Cardiac muscle cell (in vitro differentiated cells and primary cell): ENCODE results near the gene RRP15. TPM values are rescaled to one million over a fixed set of nuclear protein-coding genes. Genes with fewer than 3 reads are reported as not detected.

ENCODE experiments used
- DNase-seq, 2 donors: peaks; one replicate each; pipeline versions ENCODE4 v3.0.0 to v3.0.0-alpha.2; 2010 to 2017; ENCODE audit warnings: low read depth in 1 of 2, low spot score in 1 of 2
- H3K27ac ChIP-seq: fragments of 200-600 bp; sonication (generic); 2 replicates; pipeline ENCODE4 v1.5.1; 2016
- H3K27me3 ChIP-seq: fragments of 200-600 bp; sonication (generic); 2 replicates; pipeline ENCODE4 v1.6.0; 2016; ENCODE audit warnings: control low read depth
- H3K36me3 ChIP-seq: fragments of 200-600 bp; sonication (generic); 2 replicates; pipeline ENCODE4 v1.5.1; 2016; ENCODE audit warnings: control low read depth
- H3K4me1 ChIP-seq: fragments of 200-600 bp; sonication (generic); 2 replicates; pipeline ENCODE4 v1.8.1; 2017; ENCODE audit warnings: low read depth, mild to moderate bottlenecking, mixed run types
- H3K4me3 ChIP-seq: fragments of 200-600 bp; sonication (generic); 2 replicates; pipeline ENCODE4 v1.5.1; 2016; ENCODE audit warnings: mild to moderate bottlenecking
- H3K9me3 ChIP-seq: fragments of 200-600 bp; sonication (generic); 2 replicates; pipeline ENCODE4 v1.5.1; 2017; ENCODE audit warnings: low read depth, mild to moderate bottlenecking, control low read depth
- polyA plus RNA-seq: library from polyadenylated mRNA; unstranded; fragments of >200 nt; fragmentation: Nextera tagmentation; extraction: Ambion mirVana; gene quantifications from 2 replicates; pipeline ENCODE4 v1.2.1, GENCODE V29; 2016
- total RNA-seq: library from RNA; depleted of rRNA; stranded (reverse); fragments of >200 nt; gene quantifications from 2 replicates; pipeline ENCODE4 v1.2.3, GENCODE V29; 2016
- TF ChIP-seq, protein P1 (sequence below): IDR thresholded peaks from 2 replicates; pipeline ENCODE4 v1.5.1; 2012; ENCODE audit warnings: low read depth, mild to moderate bottlenecking, low read length

RRP15 gene
- total and polyA plus RNA-seq, 2 experiments from 2014 or later: 5.4 to 13.3 TPM

DNA sequence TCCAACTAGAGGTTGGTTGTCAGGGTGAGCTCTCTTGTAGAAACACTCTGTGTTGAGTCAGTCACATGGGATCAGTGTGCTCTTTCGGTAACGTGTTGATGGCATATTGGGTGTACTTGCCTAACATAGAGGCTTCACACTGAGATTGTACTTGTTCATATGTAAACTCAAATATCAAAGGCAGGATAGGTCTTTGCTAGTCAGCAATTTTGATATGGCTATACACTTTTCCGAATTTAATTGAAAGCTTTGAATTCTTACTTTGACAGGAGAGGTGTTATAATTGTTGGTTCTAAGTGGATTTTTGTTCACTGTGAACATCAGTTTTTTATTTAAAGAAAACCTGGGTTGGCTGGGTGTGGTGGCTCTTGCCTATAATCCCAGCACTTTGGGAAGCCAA, 43.7 kb downstream of the RRP15 start:
- TF ChIP-seq, protein P1, sequence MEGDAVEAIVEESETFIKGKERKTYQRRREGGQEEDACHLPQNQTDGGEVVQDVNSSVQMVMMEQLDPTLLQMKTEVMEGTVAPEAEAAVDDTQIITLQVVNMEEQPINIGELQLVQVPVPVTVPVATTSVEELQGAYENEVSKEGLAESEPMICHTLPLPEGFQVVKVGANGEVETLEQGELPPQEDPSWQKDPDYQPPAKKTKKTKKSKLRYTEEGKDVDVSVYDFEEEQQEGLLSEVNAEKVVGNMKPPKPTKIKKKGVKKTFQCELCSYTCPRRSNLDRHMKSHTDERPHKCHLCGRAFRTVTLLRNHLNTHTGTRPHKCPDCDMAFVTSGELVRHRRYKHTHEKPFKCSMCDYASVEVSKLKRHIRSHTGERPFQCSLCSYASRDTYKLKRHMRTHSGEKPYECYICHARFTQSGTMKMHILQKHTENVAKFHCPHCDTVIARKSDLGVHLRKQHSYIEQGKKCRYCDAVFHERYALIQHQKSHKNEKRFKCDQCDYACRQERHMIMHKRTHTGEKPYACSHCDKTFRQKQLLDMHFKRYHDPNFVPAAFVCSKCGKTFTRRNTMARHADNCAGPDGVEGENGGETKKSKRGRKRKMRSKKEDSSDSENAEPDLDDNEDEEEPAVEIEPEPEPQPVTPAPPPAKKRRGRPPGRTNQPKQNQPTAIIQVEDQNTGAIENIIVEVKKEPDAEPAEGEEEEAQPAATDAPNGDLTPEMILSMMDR: no peak
- H3K27ac ChIP-seq: no peak overlapping the region
- H3K4me1 ChIP-seq: no peaks in the 10 kb centered on the region
- no peaks in the 10 kb centered on the region for H3K27me3 ChIP-seq
- no peaks in the 10 kb centered on the region for H3K36me3 ChIP-seq
- no peak for DNase-seq
- H3K9me3 ChIP-seq: no peaks in the 10 kb centered on the region
- no peak overlapping the region for H3K4me3 ChIP-seq

DNA sequence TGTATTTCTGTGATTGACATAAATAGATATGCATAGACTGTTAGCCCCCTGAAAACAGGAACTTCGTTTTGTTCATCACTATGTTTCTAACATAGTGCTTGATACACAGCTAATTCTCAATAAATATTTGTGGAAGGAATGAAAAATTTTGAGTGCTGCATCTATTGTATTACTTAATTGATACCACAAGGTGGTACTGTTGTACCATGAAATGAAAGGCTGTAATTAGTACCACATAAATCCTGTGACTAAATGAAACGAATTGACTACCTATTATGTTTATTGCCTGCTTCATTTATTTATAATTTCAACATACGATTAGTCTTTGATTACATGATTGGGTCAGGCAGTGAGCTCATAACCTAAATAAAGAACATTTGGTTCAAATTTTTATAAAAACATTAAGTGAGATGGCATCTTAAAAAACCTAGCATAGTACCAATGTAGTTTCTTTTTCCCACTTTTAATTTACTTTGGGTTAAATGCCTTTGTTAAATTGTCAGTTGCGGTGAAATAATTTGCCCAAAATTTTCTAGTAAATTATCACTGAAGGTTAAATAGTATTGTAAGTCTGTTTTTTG, 45.0 kb downstream of the RRP15 start:
- peaks cover 9% of the 10 kb centered on the region for H3K4me1 ChIP-seq
- DNase-seq: peak; percentile 44 to 67
- H3K36me3 ChIP-seq: no peaks in the 10 kb centered on the region
- TF ChIP-seq, protein P1: peak; percentile 51
- no peak overlapping the region for H3K27ac ChIP-seq
- no peak overlapping the region for H3K4me3 ChIP-seq
- H3K9me3 ChIP-seq: no peaks in the 10 kb centered on the region
- H3K27me3 ChIP-seq: no peaks in the 10 kb centered on the region

DNA sequence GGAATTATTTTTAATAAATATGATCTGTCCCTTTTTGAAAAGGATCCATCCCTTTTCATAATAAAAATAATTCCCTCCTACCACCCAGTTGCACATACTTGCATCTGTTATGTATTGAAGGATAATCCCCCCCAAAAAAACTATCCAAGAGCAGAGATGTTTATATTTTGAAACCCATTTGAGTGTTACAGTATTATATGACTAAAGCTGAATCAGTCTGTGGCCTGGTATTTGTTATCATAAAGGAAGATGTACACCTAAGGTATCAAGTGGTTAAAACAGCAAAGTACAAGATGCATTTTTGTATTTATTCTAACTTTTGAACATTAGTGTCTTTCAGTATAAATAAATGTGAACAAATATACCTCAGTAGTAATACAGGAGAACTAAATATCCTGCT, 47.3 kb downstream of the RRP15 start:
- TF ChIP-seq, protein P1: no peak
- Histone ChIP-seq H3K36me3 (no peaks in the 10 kb centered on the region), H3K4me1 (peaks cover 9% of the 10 kb centered on the region), H3K27me3 (no peaks in the 10 kb centered on the region), H3K9me3 (no peaks in the 10 kb centered on the region), H3K27ac (no peak overlapping the region), H3K4me3 (no peak overlapping the region)
- DNase-seq: no peak

DNA sequence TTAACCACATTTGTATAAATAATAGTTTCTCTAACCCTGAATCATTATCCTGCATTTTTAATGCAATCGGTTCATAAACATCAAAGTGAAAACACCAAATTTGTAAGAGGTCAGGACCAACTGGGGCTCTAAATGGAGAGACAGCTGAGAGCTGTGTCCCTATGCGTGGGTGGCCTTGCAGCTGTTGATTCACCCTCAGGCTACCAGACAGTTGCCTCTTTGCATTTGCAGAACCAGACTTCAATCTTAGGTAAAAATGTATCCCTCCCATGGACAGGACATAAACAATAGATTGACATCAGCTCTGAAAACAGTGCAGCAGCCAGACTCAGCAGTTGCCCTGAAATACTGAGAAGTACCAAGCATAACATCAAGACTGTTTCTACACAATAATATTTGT, 51.2 kb downstream of the RRP15 start:
- no peak overlapping the region for H3K27ac ChIP-seq
- no peaks in the 10 kb centered on the region for H3K27me3 ChIP-seq
- TF ChIP-seq, protein P1: no peak
- no peaks in the 10 kb centered on the region for H3K36me3 ChIP-seq
- no peak for DNase-seq
- no peaks in the 10 kb centered on the region for H3K9me3 ChIP-seq
- peaks cover 28% of the 10 kb centered on the region for H3K4me1 ChIP-seq
- H3K4me3 ChIP-seq: no peak overlapping the region

DNA sequence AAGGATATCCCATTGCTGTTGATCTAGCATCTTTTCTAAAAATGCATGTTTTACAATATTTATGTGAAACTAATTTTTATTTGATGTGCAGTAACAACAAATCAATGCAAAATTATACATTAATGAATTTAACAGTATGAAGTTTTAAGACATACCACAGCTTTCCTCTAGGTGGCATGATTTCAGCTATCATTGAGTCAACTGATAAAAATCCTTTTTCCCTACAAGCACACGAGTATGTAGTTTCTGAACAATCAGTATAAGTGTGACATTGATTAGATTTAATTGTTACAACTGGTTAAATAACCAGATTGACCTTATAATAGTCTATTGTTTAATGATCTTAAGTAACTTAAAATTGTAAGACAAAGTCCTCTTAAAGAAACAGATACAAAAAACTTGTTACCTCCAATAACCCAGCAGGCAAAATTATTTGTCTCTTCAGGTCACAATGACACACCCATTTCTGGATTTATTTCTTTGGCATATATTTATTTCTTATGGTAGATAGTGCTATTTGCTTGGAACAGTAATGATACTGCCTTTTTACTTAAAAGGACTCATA, 54.3 kb downstream of the RRP15 start:
- Histone ChIP-seq H3K36me3 (no peaks in the 10 kb centered on the region), H3K4me3 (no peak overlapping the region), H3K27ac (no peak overlapping the region), H3K27me3 (no peaks in the 10 kb centered on the region), H3K4me1 (peaks cover 43% of the 10 kb centered on the region), H3K9me3 (no peaks in the 10 kb centered on the region)
- TF ChIP-seq, protein P1: peak; percentile 66
- peak in 1 of 2 donors; percentile 60 for DNase-seq
